Peyer's patch (tissue), 4 donors: ENCODE measurements around the gene URAD. TPM values are rescaled to one million over a fixed set of nuclear protein-coding genes. Genes with fewer than 3 reads are reported as not detected.
"Not testable (repeated sequence)": the region's sequence is repeated elsewhere in the genome, so short reads cannot be mapped to it uniquely, and the experiment has no call there.

Experiments
- DNase-seq, 3 donors: peaks; one replicate each; pipeline ENCODE4 v3.0.0-alpha.2; 2017 to 2019
- H3K27ac ChIP-seq, 4 donors: fragments of 200-600 bp; sonication (generic); one replicate each; pipeline ENCODE4 v1.5.1; 2016 to 2019
- H3K27me3 ChIP-seq, 2 donors: fragments of 200-600 bp; sonication (generic); one replicate each; pipeline ENCODE4 v1.5.1; 2019
- H3K36me3 ChIP-seq, 3 donors: fragments of 200-600 bp; sonication (generic); one replicate each; pipeline ENCODE4 v1.5.1; 2016 to 2019
- H3K4me1 ChIP-seq, 4 donors: fragments of 200-600 bp; sonication (generic); one replicate each; pipeline ENCODE4 v1.5.1; 2016 to 2019
- H3K4me3 ChIP-seq, 4 donors: fragments of 200-600 bp; sonication (generic); 1 replicate in 3 of 4; 2 replicates in 1 of 4; pipeline ENCODE4 v1.5.1; 2016 to 2019; ENCODE audit warnings: mild to moderate bottlenecking in 1 of 4
- H3K9me3 ChIP-seq, 4 donors: fragments of 200-600 bp; sonication (generic); one replicate each; pipeline ENCODE4 v1.5.1; 2016 to 2019; ENCODE audit warnings: mild to moderate bottlenecking in 1 of 4
- POLR2A ChIP-seq, 2 donors: fragments of 450-650 bp; IDR thresholded peaks; one replicate each; pipeline ENCODE4 v1.5.1; 2017; ENCODE audit warnings: antibody characterized with exemption in 2 of 2, mild to moderate bottlenecking in 2 of 2, moderate library complexity in 2 of 2
- total RNA-seq, 4 donors: library from RNA; depleted of rRNA; stranded (reverse); fragments of >200 nt; gene quantifications; one replicate each; pipeline ENCODE4 v1.1.0, GENCODE V29; 2016
- TF ChIP-seq, protein P1 (sequence below), 6 experiments: fragments of 450-650 bp in 4 of 6; fragments of 200-600 bp in 2 of 6; sonication (generic) in 1 of 6; IDR thresholded peaks; one replicate each; pipeline ENCODE4 v1.5.1; 2017 to 2019; ENCODE audit warnings: antibody characterized with exemption in 6 of 6, mild to moderate bottlenecking in 3 of 6, moderate library complexity in 1 of 6

URAD gene
- total RNA-seq, 4 donors from 2014 or later: 38.0 to 144 (median 99.0) TPM

GRCh38 chr13:27965740-27966640 is 22.5 kb downstream of the URAD start:
- Histone ChIP-seq H3K36me3 (peaks cover 0 to 4% (median 0%) of the 10 kb centered on the region in 3 donors), H3K27me3 (peaks cover 0 to 9% of the 10 kb centered on the region in 2 donors), H3K4me3 (peak overlapping the region in 3 of 4 donors; percentile 53 to 80 (median 77)), H3K27ac (peak overlapping the region in 3 of 4 donors; percentile 84 to 98 (median 92)), H3K9me3 (no peaks in the 10 kb centered on the region), H3K4me1 (peaks cover 0 to 35% (median 8%) of the 10 kb centered on the region in 4 donors)
- peak in 1 of 3 donors; percentile 67 for DNase-seq
- TF ChIP-seq POLR2A (IDR thresholded peaks at IDR 0.05): peak in 1 of 2 donors; percentile 32
- TF ChIP-seq, protein P1, sequence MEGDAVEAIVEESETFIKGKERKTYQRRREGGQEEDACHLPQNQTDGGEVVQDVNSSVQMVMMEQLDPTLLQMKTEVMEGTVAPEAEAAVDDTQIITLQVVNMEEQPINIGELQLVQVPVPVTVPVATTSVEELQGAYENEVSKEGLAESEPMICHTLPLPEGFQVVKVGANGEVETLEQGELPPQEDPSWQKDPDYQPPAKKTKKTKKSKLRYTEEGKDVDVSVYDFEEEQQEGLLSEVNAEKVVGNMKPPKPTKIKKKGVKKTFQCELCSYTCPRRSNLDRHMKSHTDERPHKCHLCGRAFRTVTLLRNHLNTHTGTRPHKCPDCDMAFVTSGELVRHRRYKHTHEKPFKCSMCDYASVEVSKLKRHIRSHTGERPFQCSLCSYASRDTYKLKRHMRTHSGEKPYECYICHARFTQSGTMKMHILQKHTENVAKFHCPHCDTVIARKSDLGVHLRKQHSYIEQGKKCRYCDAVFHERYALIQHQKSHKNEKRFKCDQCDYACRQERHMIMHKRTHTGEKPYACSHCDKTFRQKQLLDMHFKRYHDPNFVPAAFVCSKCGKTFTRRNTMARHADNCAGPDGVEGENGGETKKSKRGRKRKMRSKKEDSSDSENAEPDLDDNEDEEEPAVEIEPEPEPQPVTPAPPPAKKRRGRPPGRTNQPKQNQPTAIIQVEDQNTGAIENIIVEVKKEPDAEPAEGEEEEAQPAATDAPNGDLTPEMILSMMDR (IDR thresholded peaks at IDR 0.05): no peak

GRCh38 chr13:27965343-27965739 is 23.2 kb downstream of the URAD start:
- TF ChIP-seq, protein P1 (IDR thresholded peaks at IDR 0.05): no peak
- no peak for TF ChIP-seq POLR2A (IDR thresholded peaks at IDR 0.05)
- Histone ChIP-seq H3K27ac (peak overlapping the region in 3 of 4 donors; percentile 84 to 98 (median 92)), H3K4me1 (peaks cover 0 to 42% (median 15%) of the 10 kb centered on the region in 4 donors), H3K27me3 (peaks cover 0 to 9% of the 10 kb centered on the region in 2 donors), H3K4me3 (peak overlapping the region in 3 of 4 donors; percentile 53 to 80 (median 77)), H3K9me3 (no peaks in the 10 kb centered on the region), H3K36me3 (peaks cover 0 to 4% (median 0%) of the 10 kb centered on the region in 3 donors)
- DNase-seq: peak in 2 of 3 donors; percentile 24 to 57

- peak in 2 of 3 donors; percentile 46 to 62 for DNase-seq
- Histone ChIP-seq H3K9me3 (no peaks in the 10 kb centered on the region), H3K4me3 (peak overlapping the region in 3 of 4 donors; percentile 53 to 80 (median 77)), H3K4me1 (peaks cover 0 to 47% (median 16%) of the 10 kb centered on the region in 4 donors), H3K27ac (peak overlapping the region in 3 of 4 donors; percentile 84 to 98 (median 92)), H3K36me3 (peaks cover 0 to 4% (median 0%) of the 10 kb centered on the region in 3 donors), H3K27me3 (peaks cover 0 to 9% of the 10 kb centered on the region in 2 donors)
- TF ChIP-seq, protein P1 (IDR thresholded peaks at IDR 0.05): no peak
- TF ChIP-seq POLR2A (IDR thresholded peaks at IDR 0.05): no peak
These were observed 23.7 kb downstream of the URAD start for GRCh38 chr13:27964741-27965323.

DNA sequence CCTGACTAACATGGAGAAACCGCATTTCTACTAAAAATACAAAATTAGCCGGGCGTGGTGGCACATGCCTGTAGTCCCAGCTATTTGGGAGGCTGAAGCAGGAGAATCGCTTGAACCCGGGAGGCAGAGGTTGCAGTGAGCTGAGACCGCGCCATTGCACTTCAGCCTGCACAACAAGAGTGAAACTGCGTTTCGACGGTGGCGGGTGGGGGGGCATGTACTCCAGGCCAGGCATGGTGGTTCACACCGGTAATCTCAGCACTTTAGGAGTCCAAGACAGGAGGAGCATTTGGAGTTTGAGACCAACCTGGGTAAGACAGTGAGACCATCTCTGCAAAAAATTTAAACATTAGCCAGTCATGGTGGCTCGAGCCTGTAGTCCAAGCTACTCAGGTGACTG is 24.3 kb downstream of the URAD start:
- peaks cover 0 to 53% (median 16%) of the 10 kb centered on the region in 4 donors for H3K4me1 ChIP-seq
- not testable (repeated sequence) for H3K36me3 ChIP-seq, H3K9me3 ChIP-seq
- peak in 2 of 3 donors; percentile 48 to 72 for DNase-seq
- H3K27me3 ChIP-seq: peaks cover 4 to 15% of the 10 kb centered on the region in 2 donors
- H3K4me3 ChIP-seq: peak overlapping the region in 2 of 4 donors; percentile 77 to 80
- peak overlapping the region in 3 of 4 donors; percentile 84 to 98 (median 92) for H3K27ac ChIP-seq

DNA sequence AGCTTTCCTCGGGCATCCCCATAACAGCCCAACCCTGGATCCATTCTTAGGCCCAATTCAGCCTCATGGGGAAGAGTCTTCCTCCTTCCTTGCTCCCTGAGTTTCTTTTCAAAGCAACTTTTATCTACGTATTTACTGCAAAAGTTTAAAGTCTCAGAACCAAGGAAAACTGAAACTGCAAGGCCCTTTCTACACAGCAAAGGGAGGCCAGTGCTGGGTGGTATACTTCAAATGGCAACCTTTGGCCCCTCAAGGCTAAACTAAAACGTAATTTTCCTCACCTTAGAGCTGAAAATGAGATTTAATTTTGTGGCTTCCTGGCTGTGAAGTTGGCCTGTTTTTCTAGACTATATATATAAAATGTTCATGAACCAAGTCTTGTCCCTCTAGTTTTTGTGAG is 25.0 kb downstream of the URAD start:
- TF ChIP-seq POLR2A (IDR thresholded peaks at IDR 0.05): no peak
- TF ChIP-seq, protein P1 (IDR thresholded peaks at IDR 0.05): no peak
- peaks cover 7 to 15% of the 10 kb centered on the region in 2 donors for H3K27me3 ChIP-seq
- peak overlapping the region in 2 of 4 donors; percentile 77 to 80 for H3K4me3 ChIP-seq
- DNase-seq: no peak
- H3K9me3 ChIP-seq: no peaks in the 10 kb centered on the region
- H3K27ac ChIP-seq: peak overlapping the region in 3 of 4 donors; percentile 84 to 98 (median 92)
- H3K4me1 ChIP-seq: peaks cover 0 to 51% (median 13%) of the 10 kb centered on the region in 4 donors
- H3K36me3 ChIP-seq: peaks cover 0 to 4% (median 0%) of the 10 kb centered on the region in 3 donors
